ENCODE results near the gene RHOB.
A peak's percentile ranks its signal among the peaks of the same experiment; 100 is the strongest.

Gene RHOB

DNA sequence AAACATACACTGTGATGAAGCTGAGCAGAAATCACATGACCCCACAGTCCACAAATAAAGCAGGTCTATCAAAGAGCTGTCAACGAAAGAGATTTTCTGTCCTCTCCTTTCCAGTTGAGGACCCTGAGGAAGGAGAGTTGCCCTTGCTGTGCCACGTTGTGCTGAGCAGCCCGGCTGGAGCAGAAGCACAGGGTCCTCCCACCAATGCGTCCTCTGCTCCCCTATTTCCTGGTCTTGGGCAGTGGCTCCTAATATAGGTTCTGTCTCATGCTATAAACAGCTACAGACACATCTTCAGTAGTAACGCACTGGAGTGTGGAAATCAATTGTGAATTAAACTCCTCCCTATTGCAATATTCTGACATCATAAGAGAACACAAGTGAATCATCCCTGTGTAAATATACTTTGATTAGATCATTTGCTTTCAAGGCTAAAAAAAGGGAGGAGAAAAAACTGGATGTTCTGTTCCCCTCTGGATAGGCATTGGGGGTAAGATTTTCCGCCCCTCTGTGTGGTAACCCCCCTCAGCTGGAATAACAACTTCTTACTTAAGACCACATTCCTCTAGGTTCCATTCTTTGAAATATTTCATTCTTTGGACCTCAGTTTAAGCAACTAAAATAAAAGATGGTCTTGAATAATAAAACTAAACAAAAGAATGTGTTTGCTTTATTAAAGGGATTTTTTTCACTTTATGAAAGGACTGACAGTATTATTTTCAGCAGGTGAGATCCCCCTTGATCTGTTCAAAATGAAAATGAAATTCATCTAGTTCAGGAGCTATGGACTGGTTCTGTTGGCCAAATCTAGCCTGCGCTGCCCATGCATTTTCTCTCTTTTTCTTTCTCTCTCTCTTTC lies 8.3 kb upstream of the RHOB start:
- no peak for DNase-seq

DNA sequence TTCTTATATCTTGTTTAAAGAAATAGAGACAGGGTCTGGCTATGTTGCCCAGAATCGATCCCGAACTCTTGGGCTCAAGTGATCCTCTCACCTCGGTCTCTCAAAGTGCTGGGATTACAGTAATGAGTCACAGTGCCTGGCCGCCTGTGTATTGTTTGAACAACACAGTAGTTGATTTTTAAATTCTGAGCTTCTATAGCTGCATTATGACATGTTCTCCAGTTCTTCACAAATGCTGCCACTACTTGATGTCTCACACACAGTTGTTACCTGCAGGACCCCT lies 7.7 kb upstream of the RHOB start:
- DNase-seq: no peak

DNA sequence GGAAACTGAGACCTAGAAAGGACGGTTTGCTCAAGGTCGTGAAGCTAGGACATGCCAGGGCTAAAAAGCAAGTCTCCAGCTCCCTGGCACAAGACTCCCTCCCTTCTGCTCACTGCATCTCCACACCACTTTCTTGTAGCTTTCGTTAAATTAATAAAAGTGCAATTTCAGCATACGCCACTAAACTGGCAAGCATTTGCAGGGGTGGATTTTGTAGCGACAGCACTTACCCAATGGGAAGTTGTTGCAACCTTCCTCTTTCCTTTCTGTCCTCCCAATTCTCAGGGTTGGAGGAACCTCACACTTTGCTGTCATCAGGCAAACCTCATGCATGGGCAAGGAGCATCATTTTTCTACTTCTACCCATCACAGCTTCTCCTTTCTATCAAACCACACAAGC lies 7.4 kb upstream of the RHOB start:
- DNase-seq: no peak

DNA sequence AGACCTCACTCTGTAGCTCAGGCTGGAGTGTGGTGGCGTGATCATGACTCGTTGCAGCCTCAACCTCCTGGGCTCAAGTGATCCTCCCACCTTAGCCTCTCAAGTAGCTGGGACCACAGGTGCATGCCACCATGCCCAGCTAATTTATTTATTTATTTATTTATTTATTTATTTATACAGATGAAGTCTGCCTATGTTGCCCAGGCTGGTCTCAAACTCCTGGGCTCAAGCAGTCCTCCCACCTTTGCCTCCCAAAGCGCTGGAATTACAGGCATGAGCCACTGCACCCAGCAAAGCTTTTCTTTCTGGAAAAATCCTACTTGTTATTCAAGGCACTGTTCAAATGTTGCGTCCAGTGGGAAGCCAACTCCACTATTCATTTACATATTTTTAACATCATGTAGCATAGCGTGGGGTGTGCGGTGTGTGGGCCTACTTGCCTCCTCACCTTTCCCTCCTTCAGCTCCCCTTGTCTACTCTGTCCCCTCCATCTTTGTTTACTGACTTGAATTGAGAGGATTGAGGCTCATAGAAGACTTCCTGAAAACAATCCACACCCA lies 6.8 kb upstream of the RHOB start:
- DNase-seq: no peak

DNA sequence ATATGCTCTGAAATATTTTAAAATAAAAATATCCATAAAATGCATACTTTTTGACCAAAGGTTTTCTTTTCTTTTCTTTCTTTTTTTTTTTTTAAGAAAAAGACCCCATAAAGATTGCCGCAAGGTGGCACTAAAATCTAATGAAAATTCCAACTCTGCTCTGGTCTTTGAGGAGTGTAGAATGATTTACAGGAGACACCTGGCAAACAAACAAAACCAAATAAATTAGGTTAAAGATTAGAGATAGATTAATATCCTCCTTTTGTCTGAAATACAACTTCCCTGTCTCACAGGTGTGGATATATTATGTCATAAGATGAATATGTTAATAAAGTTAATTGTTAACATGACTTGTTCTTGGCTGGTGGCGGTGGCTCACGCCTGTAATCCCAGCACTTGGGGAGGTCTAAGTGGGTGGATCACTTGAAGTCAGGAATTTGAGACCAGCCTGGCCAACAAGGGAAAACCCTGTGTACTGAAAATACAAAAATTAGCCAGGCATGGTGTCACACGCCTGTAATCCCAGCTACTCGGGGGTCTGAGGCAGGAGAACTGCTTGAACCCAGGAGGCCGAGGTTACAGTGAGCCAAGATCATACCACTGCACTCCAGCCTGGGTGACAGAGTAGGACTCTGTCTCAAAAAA lies 3.5 kb upstream of the RHOB start:
- no peak for DNase-seq

DNA sequence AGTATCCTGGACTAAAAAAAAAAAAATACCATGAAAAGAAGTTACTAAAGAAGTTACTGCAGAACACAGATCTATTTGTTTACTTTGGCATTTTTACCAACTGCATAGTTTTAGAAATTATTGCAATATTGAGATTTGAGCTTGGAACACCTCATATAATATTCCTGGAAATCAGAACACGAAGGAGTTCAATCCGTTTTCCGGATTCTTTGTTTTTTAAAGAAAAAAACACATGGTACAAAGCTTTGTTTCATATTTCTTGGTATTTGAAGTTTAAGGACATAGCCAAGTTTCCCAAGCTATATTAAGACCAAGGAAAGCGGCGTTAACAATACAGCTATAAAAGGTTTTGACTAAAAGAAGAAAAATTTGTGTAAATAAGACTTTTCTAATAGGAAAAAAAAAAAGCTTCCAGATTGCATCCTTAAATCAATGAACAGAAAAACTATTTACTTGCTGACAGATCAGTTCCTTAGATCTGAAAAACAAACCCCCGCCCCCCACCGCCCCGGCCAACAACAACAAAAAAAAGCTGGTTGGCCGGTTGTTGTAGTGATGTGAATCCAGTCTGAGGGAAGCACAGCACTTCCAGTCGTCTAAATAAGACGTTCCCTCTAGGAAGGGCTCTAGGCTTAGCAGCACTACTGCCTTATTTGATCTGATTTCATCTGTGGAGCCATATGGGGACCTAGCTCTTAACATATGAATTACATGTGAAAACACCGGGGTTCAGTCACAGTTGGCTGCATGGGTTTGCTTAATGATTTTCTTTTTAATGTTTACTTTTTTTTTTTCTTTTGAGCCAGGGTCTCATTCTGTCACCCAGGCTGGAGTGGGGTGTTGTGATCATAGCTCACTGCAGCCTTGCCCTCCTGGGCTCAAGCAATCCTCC lies 2.5 kb upstream of the RHOB start:
- DNase-seq: no peak

DNA sequence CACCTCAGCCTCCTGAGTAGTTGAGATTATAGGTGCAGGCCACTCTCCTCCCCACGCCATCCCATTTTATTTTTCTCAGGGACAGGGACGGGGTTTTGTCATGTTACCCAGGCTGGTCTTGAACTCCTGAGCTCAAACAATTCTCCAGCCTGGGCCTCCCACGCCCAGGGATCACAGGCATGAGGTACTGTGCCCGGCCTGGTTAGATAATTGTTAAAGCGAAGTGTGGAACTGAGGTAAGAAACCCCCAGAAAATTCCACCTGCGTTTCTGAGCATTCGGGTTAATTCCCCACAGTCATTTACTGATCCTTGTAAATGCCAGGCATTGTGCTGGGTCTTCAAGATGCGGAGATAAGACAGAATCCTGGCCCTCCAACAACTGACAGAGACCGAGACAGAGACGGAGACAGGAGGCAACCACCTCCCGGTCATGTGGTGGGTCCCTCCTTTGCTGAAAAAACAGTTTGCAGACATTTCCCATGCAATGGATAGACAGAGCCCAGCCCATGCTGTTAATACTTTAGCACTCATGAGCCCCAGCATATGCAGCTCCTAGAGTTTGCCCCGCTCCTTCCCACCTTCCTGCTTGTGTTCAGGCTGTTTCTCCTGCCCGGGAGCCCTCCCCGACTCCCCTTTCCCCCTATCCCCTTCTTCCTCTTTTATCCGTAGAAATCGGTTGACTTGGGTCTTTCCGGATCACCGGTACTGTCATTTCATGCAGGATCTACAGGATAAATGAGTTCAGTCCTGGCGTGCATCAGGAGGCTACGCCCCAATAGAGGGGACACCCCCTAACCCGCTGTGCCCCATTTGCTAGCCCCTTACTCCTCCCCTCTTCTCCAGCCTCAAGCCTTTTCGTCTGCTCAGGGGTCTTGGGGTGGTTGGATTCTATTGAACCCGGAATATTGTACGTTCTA lies 1.6 kb upstream of the RHOB start:
- DNase-seq: no peak

DNA sequence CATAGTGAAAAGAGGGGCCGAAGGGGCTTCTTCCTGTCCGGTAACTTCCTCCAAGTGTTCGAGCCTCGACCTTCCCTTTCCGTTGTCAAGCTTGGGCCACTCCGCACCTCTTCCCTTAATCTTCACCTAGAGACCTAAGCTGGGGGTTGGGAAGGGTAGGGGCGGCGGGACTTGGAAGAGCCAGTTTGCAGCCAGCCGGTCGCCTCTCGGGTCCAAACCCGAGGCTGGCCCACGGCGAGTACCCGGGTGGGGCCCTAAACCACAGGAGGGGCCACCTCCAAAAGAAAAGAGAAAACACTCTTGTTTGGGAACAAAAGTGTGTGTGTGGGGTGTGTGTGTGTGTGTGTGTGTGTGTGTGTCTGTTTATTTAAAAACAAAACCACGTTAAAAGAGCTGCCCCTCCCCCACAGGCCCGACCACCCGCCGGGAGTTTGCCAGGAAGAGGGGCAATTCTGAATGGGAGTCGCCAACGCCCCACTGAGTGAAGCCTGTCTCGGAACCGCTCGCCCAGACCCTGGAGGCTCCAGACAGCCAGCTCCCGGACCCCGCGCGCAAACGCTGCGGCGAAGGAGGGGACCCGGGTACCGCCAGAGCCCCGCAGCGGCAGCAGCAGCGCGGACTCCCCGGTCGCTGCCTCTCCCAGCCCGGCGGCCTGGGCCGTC lies 488 bp upstream of the RHOB start:
- no peak for DNase-seq

DNA sequence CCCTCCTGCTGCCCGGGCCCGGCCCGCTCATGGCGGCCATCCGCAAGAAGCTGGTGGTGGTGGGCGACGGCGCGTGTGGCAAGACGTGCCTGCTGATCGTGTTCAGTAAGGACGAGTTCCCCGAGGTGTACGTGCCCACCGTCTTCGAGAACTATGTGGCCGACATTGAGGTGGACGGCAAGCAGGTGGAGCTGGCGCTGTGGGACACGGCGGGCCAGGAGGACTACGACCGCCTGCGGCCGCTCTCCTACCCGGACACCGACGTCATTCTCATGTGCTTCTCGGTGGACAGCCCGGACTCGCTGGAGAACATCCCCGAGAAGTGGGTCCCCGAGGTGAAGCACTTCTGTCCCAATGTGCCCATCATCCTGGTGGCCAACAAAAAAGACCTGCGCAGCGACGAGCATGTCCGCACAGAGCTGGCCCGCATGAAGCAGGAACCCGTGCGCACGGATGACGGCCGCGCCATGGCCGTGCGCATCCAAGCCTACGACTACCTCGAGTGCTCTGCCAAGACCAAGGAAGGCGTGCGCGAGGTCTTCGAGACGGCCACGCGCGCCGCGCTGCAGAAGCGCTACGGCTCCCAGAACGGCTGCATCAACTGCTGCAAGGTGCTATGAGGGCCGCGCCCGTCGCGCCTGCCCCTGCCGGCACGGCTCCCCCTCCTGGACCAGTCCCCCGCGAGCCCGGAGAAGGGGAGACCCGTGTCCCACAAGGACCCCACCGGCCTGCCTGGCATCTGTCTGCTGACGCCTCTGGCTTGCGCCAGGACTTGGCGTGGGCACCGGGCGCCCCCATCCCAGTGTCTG lies 767 bp downstream of the RHOB start:
- peak in 1 of 2 experiments; percentile 9 for DNase-seq

DNA sequence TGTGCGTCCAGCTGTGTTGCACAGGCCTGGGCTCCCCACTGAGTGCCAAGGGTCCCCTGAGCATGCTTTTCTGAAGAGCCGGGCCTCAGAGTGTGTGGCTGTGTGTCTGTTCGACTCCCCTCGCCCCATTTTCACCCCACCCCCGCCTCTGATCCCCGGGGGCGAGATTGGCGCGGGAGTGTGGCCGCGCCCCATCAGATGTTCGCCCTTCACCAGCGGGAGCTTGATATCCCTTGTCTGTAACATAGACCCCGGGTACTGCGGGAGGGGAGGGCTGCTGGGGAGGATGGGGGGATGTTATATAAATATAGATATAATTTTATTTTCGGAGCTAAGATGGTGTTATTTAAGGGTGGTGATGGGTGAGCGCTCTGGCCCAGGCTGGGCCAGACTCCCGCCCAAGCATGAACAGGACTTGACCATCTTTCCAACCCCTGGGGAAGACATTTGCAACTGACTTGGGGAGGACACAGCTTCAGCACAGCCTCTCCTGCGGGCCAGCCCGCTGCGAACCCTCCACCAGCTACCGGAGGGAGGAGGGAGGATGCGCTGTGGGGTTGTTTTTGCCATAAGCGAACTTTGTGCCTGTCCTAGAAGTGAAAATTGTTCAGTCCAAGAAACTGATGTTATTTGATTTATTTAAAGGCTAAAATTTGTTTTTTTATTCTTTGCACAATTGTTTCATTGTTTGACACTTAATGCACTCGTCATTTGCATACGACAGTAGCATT lies 1.5 kb downstream of the RHOB start:
- no peak for DNase-seq

DNA sequence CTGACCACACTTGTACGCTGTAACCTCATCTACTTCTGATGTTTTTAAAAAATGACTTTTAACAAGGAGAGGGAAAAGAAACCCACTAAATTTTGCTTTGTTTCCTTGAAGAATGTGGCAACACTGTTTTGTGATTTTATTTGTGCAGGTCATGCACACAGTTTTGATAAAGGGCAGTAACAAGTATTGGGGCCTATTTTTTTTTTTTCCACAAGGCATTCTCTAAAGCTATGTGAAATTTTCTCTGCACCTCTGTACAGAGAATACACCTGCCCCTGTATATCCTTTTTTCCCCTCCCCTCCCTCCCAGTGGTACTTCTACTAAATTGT lies 2.1 kb downstream of the RHOB start:
- DNase-seq: no peak

DNA sequence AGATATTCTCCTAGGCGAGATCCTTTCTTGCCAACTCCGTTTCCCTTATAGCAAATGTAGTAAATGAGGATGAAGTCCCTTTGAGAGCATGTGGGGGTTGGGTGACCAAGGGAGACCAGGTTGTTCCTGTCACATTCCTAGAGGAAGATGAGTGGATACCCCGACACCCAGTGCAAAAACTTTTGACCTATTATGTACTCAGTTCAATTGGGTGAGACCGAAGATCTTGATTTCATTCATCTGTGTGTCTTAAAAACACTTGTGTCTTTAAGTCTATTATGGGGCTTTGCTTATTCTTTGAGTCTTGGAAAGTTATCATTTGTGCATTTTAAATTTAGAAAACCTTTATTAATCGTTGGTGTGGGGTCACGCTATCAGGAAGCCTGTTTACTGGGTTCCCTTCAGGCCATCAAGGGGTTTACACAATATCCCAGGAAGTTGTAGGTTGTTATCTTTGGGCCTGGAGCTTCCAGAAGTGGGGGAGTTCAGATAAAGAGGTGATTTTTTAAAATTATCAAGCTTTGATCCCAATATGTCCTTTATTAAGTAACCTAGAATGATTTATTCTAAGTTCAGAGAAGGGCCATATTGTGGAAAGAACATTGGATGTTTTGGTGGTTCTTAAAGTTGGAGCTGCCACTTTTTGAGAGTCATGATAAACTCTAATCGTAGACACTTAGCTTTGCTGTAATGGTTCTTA lies 2.8 kb downstream of the RHOB start:
- no peak for DNase-seq

DNA sequence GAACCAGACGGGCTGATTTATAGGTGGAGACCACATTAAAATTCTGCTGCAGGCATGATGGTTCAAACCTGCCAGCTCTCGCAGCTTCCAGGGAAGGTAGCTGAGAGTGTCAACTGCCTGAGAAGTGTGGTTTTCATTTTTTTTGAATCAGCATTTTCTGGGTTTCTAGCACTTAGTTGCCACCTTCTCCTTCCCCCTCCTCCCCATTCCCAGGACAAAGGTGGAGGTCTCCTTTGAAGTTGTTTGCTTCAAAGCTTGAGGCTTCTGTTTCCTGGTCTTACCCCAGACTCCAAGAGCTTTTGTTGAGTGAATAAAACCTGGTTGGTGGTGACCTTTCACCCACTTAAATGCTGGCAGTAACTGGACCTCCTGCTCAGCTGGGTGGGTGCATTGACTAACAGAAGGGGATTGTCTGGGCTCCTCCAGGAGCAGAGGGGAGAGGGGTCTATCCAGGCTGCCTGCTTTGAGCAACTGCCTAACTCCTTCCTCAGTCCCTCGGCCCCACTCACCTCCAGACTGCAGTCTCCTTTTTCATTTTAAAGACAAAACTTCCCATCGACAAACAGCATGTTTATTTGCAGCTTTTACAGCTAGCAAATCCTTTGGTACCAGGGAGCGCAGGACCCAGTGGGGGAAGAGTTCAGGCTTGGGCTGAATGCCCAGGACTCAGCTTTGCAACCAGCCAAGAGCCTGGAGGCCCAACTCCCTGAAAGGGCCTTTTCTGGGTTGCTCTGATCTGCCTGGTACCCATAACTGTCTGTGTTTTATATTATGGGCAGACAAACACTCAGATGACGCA lies 3.5 kb downstream of the RHOB start:
- peak in 1 of 2 experiments; percentile 4 for DNase-seq

DNA sequence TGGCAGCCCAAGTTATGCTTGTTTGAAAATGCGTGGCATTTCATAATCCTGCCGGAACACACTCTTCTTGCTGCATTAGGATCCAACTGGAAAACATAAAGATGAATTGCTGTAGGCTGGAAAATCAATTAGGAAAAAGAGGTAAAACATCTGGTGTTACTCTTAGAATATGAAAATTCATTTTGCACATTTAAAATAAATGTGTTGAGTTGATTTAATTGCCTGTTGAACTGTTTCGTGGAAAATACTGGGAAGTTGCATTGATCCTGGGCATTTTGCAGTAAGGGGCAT lies 4.1 kb downstream of the RHOB start:
- no peak for DNase-seq

DNA sequence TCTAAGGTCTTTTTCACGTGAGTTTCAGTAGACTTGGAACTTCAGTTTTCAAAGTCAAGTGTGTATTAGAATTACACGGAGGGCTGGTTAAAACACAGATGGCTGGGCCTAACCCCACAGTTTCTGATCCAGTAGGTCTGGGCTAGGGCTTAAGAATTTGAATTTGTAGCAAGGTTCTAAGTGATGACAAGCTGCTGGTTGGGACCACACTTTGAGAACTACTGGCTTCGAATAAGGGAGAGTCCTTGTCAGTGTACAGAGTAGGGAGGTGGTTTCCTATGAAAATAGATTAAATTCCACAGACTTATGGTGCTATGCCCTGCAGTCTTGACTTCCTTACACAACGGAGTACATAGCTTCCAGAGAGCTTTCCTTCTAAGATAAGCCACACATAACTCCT lies 4.5 kb downstream of the RHOB start:
- no peak for DNase-seq

DNA sequence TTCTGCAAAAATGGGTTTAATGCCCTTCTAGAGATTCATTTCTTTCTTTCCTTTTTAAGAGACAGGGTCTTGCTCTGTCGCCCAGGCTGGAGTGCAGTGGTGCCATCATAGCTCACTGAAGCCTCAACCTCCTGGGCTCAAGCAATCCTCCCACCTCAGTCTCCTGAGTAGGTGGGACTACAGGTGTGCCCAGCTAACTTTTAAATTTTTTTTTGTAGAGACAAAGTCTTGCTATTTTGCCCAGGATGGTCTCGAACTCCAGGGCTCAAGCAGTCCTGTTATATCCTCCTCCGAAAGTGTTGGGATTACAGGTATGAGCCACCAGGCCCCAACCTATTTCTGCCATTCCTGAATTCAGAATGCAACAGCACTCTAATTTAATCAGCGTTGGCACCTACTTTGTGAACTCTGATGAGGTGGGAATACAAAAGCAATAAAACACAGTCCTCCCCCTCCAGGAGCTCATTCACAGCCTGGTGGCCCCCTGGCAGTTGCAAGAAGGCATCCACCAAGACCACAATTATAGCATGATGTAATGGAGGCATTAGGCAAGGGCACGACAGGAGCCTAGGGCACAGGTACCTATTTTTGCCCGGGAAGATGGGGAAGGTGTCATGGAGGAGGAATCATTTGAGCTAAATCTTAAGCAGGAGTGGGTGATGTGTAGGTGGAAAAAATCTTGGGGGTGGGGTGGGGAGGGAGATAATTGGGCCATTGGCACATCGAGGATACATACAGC lies 5.1 kb downstream of the RHOB start:
- DNase-seq: no peak

DNA sequence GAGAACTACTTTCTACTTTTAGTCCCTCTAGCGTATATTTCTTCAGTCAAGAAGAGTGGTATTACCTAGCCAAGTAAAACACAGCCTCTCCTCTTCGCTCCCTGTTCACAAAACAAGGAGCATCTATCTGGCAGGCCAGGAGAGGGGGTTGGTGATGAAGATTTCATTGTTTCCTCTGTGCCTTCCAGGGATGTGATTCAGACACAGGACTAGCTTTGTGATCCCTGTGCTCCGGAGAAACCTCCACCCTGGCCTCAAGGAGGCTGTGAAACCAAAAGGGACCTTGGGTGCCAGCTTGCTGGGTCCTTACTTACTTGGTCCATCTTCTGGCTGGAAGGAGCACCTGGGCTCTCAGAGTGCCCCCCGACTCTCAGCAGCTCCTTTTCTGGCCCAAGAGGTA lies 5.7 kb downstream of the RHOB start:
- no peak for DNase-seq

DNA sequence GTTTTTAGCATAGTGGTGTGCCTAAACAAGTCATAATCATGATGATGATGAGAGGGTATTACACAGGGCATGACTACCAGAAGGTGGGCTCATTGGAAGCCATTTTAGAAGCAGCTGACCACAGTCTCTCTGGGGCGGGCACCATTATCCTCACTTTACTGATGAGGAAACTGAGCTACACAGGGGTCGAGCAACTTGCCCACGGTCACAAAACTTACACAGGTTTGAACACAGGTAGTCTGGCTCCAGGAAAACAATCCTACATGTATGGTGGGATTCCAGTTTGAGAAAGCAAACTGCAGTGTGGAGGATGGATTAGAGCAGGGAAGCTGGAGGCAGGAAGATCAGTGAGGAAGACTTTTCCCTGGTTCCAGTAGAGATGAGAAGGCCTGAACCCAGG lies 6.2 kb downstream of the RHOB start:
- DNase-seq: no peak
